ENCODE results near the gene GPBP1L1. TPM values are rescaled to one million over a fixed set of nuclear protein-coding genes. Genes with fewer than 3 reads are reported as not detected.
"Not testable (repeated sequence)": the region's sequence is repeated elsewhere in the genome, so short reads cannot be mapped to it uniquely, and the experiment has no call there.

The GPBP1L1 gene
- total and polyA plus RNA-seq, 9 donors, result 55.7 to 73.0 (median 64.9) TPM

DNA sequence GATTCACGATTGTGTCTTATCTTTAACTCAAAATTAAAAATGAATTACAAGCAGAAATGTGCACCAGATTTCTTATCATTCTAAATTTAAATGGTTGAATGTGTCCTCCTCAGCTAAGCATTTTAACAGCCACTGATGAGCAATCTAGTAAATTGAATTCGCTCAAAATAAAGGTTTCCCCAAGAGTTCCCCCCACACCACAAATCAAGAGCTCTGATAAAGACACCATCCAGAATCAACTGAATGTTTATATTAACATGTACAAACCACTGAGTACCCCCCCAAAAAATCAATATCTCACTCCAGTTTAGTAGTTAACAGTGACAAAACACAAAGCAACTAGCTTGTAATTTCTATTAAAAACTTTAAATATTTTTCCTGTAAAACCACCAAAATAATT lies 1.9 kb downstream of the GPBP1L1 start:
- peaks cover 13% of the 10 kb centered on the region for H3K4me1 ChIP-seq (ENCODE audit: control insufficient read depth, insufficient read depth, low read length)
- no peaks in the 10 kb centered on the region for H3K9me3 ChIP-seq (replicated peaks; ENCODE audit: control insufficient read depth, low read depth, low read length)
- no CpG with 5 or more reads among the region's 2 CpGs for WGBS (ENCODE audit: insufficient coverage)
- no peak for DNase-seq
- H3K27ac ChIP-seq (ENCODE audit: low read length), result no peak overlapping the region
- H3K4me3 ChIP-seq (ENCODE audit: low read length), result no peak overlapping the region
- no peaks in the 10 kb centered on the region for H3K27me3 ChIP-seq (ENCODE audit: control insufficient read depth, insufficient read depth, low read length)
- H3K36me3 ChIP-seq (ENCODE audit: control insufficient read depth, insufficient read depth, low read length), result no peaks in the 10 kb centered on the region

DNA sequence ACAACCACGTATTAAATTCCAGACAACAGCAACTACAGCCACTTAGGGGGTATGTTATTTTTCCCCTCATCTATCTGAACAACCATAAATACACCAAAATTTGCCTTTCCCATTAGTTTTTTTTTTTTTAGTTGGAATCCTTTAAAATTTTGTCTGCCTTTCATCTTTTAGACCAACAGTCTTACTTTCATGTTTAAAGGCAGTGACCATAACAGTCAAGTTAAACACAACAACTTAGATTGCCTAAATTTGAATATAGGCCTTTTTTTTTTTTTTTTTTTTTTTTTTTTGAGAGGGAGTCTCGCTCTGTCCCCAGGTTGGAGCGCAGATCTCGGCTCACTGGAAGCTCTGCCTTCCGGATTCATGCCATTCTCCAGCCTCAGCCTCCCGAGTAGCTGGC lies 3.4 kb downstream of the GPBP1L1 start:
- no peak for DNase-seq
- Histone ChIP-seq H3K27me3 (ENCODE audit: control insufficient read depth, insufficient read depth, low read length) (no peaks in the 10 kb centered on the region), H3K9me3 (replicated peaks; ENCODE audit: control insufficient read depth, low read depth, low read length) (no peaks in the 10 kb centered on the region), H3K4me1 (ENCODE audit: control insufficient read depth, insufficient read depth, low read length) (peaks cover 11% of the 10 kb centered on the region), H3K27ac (ENCODE audit: low read length) (no peak overlapping the region), H3K36me3 (ENCODE audit: control insufficient read depth, insufficient read depth, low read length) (no peaks in the 10 kb centered on the region), H3K4me3 (ENCODE audit: low read length) (no peak overlapping the region)
- WGBS (ENCODE audit: insufficient coverage), result no CpG with 5 or more reads among the region's 6 CpGs

DNA sequence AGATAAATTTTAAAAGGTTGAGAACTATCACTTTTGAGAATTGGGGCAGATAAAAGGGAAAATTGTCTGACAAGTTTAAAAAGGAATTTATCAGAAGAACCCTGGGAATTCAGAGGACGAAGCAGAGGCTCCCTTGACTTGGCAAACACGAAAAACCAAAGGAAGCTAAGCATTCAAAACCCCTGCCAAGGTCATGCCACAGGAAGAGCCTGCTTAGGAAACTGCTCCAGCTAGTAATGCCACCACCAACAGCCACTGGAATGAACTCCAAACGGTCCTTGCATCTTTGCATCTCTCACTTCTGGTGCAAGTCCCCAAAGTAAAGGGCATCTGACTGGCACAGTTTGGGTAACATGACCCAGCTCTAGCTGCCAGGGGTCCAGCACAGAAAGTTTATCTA lies 7.2 kb downstream of the GPBP1L1 start:
- Histone ChIP-seq H3K4me3 (ENCODE audit: low read length) (no peak overlapping the region), H3K27me3 (ENCODE audit: control insufficient read depth, insufficient read depth, low read length) (no peaks in the 10 kb centered on the region), H3K9me3 (replicated peaks; ENCODE audit: control insufficient read depth, low read depth, low read length) (no peaks in the 10 kb centered on the region), H3K36me3 (ENCODE audit: control insufficient read depth, insufficient read depth, low read length) (no peaks in the 10 kb centered on the region), H3K4me1 (ENCODE audit: control insufficient read depth, insufficient read depth, low read length) (peaks cover 4% of the 10 kb centered on the region), H3K27ac (ENCODE audit: low read length) (no peak overlapping the region)
- 25% methylated on average over 2 of the region's 3 CpGs for WGBS (ENCODE audit: insufficient coverage)
- DNase-seq, result no peak

DNA sequence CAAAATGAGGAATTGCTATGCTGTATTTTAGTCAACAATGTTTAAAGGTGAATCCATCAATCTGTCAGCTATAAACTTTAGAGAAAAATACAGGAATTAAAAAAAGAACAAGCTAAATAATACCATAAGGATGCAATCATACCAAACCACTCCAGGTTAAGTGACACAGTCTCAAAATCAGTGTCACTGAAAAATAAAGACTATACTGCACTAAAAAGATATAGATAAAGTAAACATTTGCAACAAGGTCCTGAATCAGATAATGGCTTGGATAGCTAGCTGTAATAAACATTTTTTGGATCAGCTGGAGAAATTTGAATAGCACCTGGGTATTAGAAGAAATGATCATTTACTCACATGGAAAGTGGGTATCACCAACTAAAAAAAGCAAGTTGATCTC lies 7.8 kb downstream of the GPBP1L1 start:
- no peak for DNase-seq
- Histone ChIP-seq H3K4me1 (ENCODE audit: control insufficient read depth, insufficient read depth, low read length) (peaks cover 4% of the 10 kb centered on the region), H3K36me3 (ENCODE audit: control insufficient read depth, insufficient read depth, low read length) (no peaks in the 10 kb centered on the region), H3K4me3 (ENCODE audit: low read length) (no peak overlapping the region), H3K27ac (ENCODE audit: low read length) (no peak overlapping the region), H3K9me3 (replicated peaks; ENCODE audit: control insufficient read depth, low read depth, low read length) (no peaks in the 10 kb centered on the region), H3K27me3 (ENCODE audit: control insufficient read depth, insufficient read depth, low read length) (no peaks in the 10 kb centered on the region)

DNA sequence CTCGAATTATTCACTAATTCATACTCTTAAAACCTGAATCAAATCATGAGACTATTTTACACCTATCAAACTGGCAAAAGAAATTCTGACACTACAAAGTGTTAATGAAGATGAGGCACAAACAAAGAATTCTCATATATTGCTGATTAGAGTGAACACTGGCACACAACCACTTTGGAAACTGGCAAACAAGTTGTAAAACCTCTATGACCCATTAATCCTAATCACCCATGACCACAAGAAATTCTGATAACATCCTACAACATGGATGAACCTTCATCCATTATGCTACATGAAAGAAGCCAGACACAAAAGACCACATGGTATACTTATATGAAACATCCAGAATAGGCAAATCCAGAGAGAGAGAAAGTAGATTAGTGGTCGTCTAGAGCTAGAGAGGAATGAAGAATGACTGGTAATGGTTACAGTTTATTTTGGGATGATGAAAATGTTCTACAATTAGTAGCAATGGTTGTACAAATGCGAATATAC lies 8.5 kb downstream of the GPBP1L1 start:
- Histone ChIP-seq H3K36me3 (ENCODE audit: control insufficient read depth, insufficient read depth, low read length) (no peaks in the 10 kb centered on the region), H3K4me1 (ENCODE audit: control insufficient read depth, insufficient read depth, low read length) (peaks cover 4% of the 10 kb centered on the region), H3K27ac (ENCODE audit: low read length) (no peak overlapping the region), H3K4me3 (ENCODE audit: low read length) (no peak overlapping the region), H3K27me3 (ENCODE audit: control insufficient read depth, insufficient read depth, low read length) (no peaks in the 10 kb centered on the region), H3K9me3 (replicated peaks; ENCODE audit: control insufficient read depth, low read depth, low read length) (no peaks in the 10 kb centered on the region)
- DNase-seq, result no peak
- WGBS (ENCODE audit: insufficient coverage), result no CpG with 5 or more reads among the region's 3 CpGs

DNA sequence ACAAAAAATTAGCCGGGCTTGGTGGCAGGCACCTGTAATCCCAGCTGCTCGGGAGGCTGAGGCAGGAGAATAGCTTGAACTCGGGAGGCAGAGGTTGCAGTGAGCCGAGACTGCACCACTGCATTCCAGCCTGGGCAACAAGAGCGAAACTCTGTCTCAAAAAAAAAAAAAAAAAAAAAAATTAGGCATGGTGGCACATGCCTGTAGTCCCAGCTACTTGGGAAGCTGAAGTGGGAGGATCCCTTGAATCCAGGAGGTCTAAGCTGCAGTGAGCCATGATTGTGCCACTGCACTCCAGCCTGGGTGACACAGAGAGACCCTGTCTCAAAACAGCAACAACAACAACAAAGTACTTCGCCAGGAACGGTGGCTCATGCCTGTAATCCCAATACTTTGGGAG lies 9.8 kb downstream of the GPBP1L1 start:
- 76% methylated on average over 2 of the region's 7 CpGs for WGBS (ENCODE audit: insufficient coverage)
- H3K4me1 ChIP-seq (ENCODE audit: control insufficient read depth, insufficient read depth, low read length); H3K27ac ChIP-seq (ENCODE audit: low read length): not testable (repeated sequence)

DNA sequence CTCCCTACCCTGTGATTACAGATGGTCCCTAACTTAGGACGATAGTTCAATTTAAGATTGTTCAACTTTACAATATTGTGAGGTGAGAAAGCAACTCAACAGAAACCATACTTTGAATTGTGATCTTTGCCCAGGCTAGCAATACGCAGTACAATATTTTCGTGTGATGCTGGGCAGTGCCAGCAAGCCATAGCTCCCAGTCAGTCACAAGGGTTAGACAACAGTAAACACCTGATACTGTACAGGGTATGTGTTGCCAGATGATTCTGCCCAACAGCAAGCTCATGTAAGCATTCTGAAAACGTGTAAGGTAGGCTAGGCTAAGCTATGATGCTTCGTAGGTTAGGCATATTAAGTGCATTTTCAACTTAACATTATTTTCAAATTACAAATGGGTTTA lies 11.9 kb downstream of the GPBP1L1 start:
- Histone ChIP-seq H3K27me3 (ENCODE audit: control insufficient read depth, insufficient read depth, low read length) (no peaks in the 10 kb centered on the region), H3K36me3 (ENCODE audit: control insufficient read depth, insufficient read depth, low read length) (no peaks in the 10 kb centered on the region), H3K9me3 (replicated peaks; ENCODE audit: control insufficient read depth, low read depth, low read length) (no peaks in the 10 kb centered on the region), H3K4me1 (ENCODE audit: control insufficient read depth, insufficient read depth, low read length) (peaks cover 4% of the 10 kb centered on the region), H3K27ac (ENCODE audit: low read length) (no peak overlapping the region), H3K4me3 (ENCODE audit: low read length) (no peak overlapping the region)
- DNase-seq, result no peak
- WGBS (ENCODE audit: insufficient coverage), result 88% methylated on average over 2 of the region's 5 CpGs

More for the DNA sequence above, 9.8 kb downstream of the GPBP1L1 start:
- H3K4me3 ChIP-seq (ENCODE audit: low read length); DNase-seq; H3K27me3 ChIP-seq (ENCODE audit: control insufficient read depth, insufficient read depth, low read length); H3K36me3 ChIP-seq (ENCODE audit: control insufficient read depth, insufficient read depth, low read length); H3K9me3 ChIP-seq (replicated peaks; ENCODE audit: control insufficient read depth, low read depth, low read length): not testable (repeated sequence)

DNA sequence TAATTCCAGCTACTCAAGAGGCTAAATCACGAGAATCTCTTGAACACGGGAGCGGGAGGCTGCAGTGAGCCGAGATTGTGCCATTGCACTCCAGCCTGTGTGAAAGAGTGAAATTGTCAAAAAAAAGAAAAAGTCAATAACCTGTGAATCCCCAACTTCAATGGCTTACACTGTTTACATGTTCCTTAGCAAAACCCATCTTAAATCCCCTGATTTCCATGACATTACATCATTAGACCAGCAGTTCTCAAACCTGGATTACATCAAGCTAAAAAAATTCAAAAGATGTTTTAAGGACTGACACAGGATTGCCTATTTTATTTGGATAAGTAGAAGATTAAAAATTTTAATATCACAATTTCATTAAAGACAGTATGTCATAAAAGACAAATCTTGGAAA lies 12.4 kb downstream of the GPBP1L1 start:
- DNase-seq, result no peak
- Histone ChIP-seq H3K27ac (ENCODE audit: low read length) (no peak overlapping the region), H3K36me3 (ENCODE audit: control insufficient read depth, insufficient read depth, low read length) (no peaks in the 10 kb centered on the region), H3K27me3 (ENCODE audit: control insufficient read depth, insufficient read depth, low read length) (no peaks in the 10 kb centered on the region), H3K4me3 (ENCODE audit: low read length) (no peak overlapping the region), H3K9me3 (replicated peaks; ENCODE audit: control insufficient read depth, low read depth, low read length) (no peaks in the 10 kb centered on the region), H3K4me1 (ENCODE audit: control insufficient read depth, insufficient read depth, low read length) (no peaks in the 10 kb centered on the region)
- 100% methylated on average over 4 of the region's 4 CpGs for WGBS (ENCODE audit: insufficient coverage)

DNA sequence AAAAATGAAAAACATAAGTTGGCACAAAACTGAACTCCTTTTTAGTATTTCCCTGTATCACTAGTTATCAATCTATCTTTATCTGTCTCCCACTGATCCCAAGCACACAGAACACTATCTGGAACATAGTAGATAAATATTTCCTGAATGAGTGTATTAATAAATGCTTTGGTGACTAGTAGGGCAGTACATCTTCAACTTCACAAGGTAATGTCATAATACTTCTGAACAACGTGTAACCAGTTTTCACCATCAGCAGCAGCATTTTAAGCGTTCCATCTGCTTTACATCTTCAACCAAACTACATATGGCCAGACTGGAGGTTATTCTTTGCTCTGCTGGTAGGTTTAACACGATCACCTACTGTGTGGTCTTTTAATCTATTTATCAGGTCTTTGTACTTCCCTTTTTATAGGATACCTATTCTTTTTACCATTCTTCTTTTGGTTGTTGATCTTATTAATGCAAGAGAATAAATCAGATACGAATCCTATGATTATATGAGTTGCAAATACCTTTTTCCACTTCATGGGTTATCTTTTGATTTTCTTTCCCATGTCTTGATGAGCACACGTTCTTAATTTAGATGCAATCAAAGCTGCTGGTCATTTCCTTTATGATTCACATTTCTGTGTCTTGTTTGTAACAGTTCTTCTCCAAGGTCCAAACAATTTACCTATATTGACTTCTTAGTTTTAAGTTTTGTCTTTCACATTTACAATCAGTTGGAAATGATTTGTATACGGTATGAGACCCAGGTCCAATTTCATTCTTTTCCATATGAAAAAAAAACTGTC lies 16.3 kb downstream of the GPBP1L1 start:
- WGBS (ENCODE audit: insufficient coverage), result no CpG with 5 or more reads among the region's 6 CpGs
- no peak for DNase-seq
- no peaks in the 10 kb centered on the region for H3K27me3 ChIP-seq (ENCODE audit: control insufficient read depth, insufficient read depth, low read length)
- no peaks in the 10 kb centered on the region for H3K9me3 ChIP-seq (replicated peaks; ENCODE audit: control insufficient read depth, low read depth, low read length)
- no peaks in the 10 kb centered on the region for H3K36me3 ChIP-seq (ENCODE audit: control insufficient read depth, insufficient read depth, low read length)
- H3K4me1 ChIP-seq (ENCODE audit: control insufficient read depth, insufficient read depth, low read length), result no peaks in the 10 kb centered on the region
- H3K4me3 ChIP-seq (ENCODE audit: low read length), result no peak overlapping the region
- H3K27ac ChIP-seq (ENCODE audit: low read length), result no peak overlapping the region

DNA sequence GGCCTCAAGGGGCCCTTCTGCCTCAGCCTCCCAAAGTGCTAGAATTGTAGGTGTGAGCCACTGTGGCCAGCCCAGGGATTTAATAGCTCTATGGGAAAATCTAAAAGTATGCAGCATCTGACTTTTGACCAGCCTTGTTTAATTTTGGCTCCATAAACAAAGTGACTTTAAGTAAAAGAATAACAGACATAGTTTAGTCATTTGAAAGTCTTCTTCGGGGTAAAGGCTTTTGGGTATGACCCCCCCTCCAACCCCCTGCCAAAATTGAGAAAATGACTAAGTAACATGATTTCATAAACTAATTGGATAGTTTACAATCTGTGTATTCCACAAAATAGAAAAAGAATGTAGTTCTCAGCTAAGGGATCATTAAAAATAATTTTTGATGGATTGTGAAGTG lies 17.0 kb downstream of the GPBP1L1 start:
- WGBS (ENCODE audit: insufficient coverage), result no CpG with 5 or more reads among the region's 1 CpG
- H3K27ac ChIP-seq (ENCODE audit: low read length), result no peak overlapping the region
- H3K9me3 ChIP-seq (replicated peaks; ENCODE audit: control insufficient read depth, low read depth, low read length), result no peaks in the 10 kb centered on the region
- no peaks in the 10 kb centered on the region for H3K36me3 ChIP-seq (ENCODE audit: control insufficient read depth, insufficient read depth, low read length)
- no peaks in the 10 kb centered on the region for H3K4me1 ChIP-seq (ENCODE audit: control insufficient read depth, insufficient read depth, low read length)
- no peaks in the 10 kb centered on the region for H3K27me3 ChIP-seq (ENCODE audit: control insufficient read depth, insufficient read depth, low read length)
- no peak overlapping the region for H3K4me3 ChIP-seq (ENCODE audit: low read length)
- no peak for DNase-seq

DNA sequence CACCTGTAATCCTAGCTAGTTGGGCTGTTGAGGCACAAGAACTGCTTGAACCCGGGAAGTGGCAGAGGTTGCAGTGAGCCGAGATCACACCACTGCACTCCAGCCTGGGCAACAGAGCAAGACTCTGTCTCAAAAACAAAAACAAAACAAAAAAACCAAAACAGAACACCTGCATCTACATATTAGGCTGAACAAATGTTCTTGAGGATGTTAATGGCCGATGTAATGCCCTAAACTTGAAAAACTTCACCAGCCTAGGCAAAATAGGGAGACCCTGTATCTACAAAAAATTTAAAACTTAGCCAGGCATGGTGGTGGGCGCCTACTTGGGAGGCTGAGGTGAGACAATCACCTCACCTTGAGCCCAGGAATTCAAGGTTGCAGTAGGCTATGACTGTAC lies 17.8 kb downstream of the GPBP1L1 start:
- H3K9me3 ChIP-seq (replicated peaks; ENCODE audit: control insufficient read depth, low read depth, low read length), result no peaks in the 10 kb centered on the region
- 100% methylated on average over 1 of the region's 4 CpGs for WGBS (ENCODE audit: insufficient coverage)
- no peak overlapping the region for H3K4me3 ChIP-seq (ENCODE audit: low read length)
- H3K4me1 ChIP-seq (ENCODE audit: control insufficient read depth, insufficient read depth, low read length), result no peaks in the 10 kb centered on the region
- no peaks in the 10 kb centered on the region for H3K36me3 ChIP-seq (ENCODE audit: control insufficient read depth, insufficient read depth, low read length)
- H3K27ac ChIP-seq (ENCODE audit: low read length), result no peak overlapping the region
- H3K27me3 ChIP-seq (ENCODE audit: control insufficient read depth, insufficient read depth, low read length), result no peaks in the 10 kb centered on the region
- no peak for DNase-seq
